Gastroesophageal sphincter (tissue), 4 donors: ENCODE data around the gene TEDC2. TPM values are rescaled to one million over a fixed set of nuclear protein-coding genes. Genes with fewer than 3 reads are reported as not detected.
A peak's percentile ranks its signal among the peaks of the same experiment; 100 is the strongest.

ENCODE experiments used
- ATAC-seq: fragments of 150-250 bp; one replicate; pipeline ENCODE4 v1.9.1; 2016; ENCODE audit warnings: mild to moderate bottlenecking, moderate library complexity
- H3K27ac ChIP-seq, 4 donors: fragments of 200-600 bp; sonication (generic) in 3 of 4; 1 replicate in 3 of 4; 2 replicates in 1 of 4; pipeline ENCODE4 v1.5.1; 2016 to 2019
- H3K27me3 ChIP-seq: fragments of 200-600 bp; sonication (generic); one replicate; pipeline ENCODE4 v1.5.1; 2019
- H3K36me3 ChIP-seq, 2 donors: fragments of 200-600 bp; sonication (generic); one replicate each; pipeline ENCODE4 v1.5.1; 2019; ENCODE audit warnings: control low read depth in 1 of 2
- H3K4me1 ChIP-seq, 3 donors: fragments of 200-600 bp; sonication (generic); 1 replicate in 2 of 3; 2 replicates in 1 of 3; pipeline ENCODE4 v1.5.1; 2016 to 2019; ENCODE audit warnings: control low read depth in 2 of 3
- H3K4me3 ChIP-seq, 2 donors: fragments of 200-600 bp; sonication (generic); one replicate each; pipeline ENCODE4 v1.5.1; 2019; ENCODE audit warnings: mild to moderate bottlenecking in 1 of 2, moderate library complexity in 1 of 2
- H3K9me3 ChIP-seq, 3 donors: fragments of 200-600 bp; sonication (generic); one replicate each; pipeline ENCODE4 v1.5.1; 2017 to 2019; ENCODE audit warnings: control low read depth in 2 of 3
- EP300 ChIP-seq: sonication (generic); formaldehyde crosslinking; IDR thresholded peaks from one replicate; pipeline ENCODE4 v1.6.1; 2017; ENCODE audit warnings: antibody characterized with exemption, mild to moderate bottlenecking
- POLR2A ChIP-seq, 2 donors: fragments of 450-650 bp; IDR thresholded peaks; one replicate each; pipeline ENCODE4 v1.6.1; 2017; ENCODE audit warnings: antibody characterized with exemption in 2 of 2, mild to moderate bottlenecking in 2 of 2, moderate library complexity in 1 of 2
- POLR2AphosphoS5 ChIP-seq: sonication (generic); formaldehyde crosslinking; IDR thresholded peaks from one replicate; pipeline ENCODE4 v1.6.1; 2017; ENCODE audit warnings: antibody characterized with exemption
- WGBS, 2 donors: methylation state at CpG; one replicate each; pipeline ENCODE4 v1.1.5; 2018; ENCODE audit warnings: low coverage in 1 of 2; 5-methylcytosine and 5-hydroxymethylcytosine counted together
- total RNA-seq, 4 donors: library from RNA; depleted of rRNA; stranded (reverse); fragments of >200 nt; gene quantifications; one replicate each; pipeline ENCODE4 v1.1.0, GENCODE V29; 2016
- TF ChIP-seq, protein P1 (sequence below), 4 experiments: fragments of 200-600 bp in 2 of 4; fragments of 450-650 bp in 2 of 4; sonication (generic) in 1 of 4; IDR thresholded peaks; one replicate each; pipeline ENCODE4 v1.5.1; 2017 to 2019; ENCODE audit warnings: antibody characterized with exemption in 4 of 4, mild to moderate bottlenecking in 2 of 4, moderate library complexity in 2 of 4

The TEDC2 gene
- total RNA-seq, 4 donors from 2014 or later, result 1.0 to 2.5 TPM; not detected in 2

DNA sequence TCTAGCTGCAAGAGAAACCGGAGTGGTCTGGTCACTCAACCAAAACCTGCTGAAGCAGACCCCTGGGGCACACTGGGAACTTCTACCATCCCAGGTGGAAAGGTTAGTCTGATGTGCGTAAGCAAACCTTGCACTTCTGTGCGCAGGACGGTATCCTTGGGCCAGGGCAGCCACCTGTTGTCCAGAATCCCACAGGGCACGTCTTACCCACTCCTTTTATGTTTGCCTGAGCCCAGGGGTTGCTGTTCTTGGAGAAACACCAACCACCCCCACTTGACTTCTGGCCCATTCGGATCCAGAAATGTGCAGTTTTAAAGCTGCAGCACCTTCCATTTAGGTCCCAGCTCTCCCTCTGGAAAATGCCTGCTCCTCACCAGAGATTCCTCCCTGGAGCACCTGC is 33.7 kb downstream of the TEDC2 start:
- Histone ChIP-seq H3K27ac (no peak overlapping the region), H3K36me3 (peaks cover 0 to 49% of the 10 kb centered on the region in 2 donors), H3K27me3 (no peaks in the 10 kb centered on the region), H3K4me3 (no peak overlapping the region), H3K9me3 (no peaks in the 10 kb centered on the region), H3K4me1 (peaks cover 0 to 19% (median 15%) of the 10 kb centered on the region in 3 donors)
- TF ChIP-seq EP300 (no peak), POLR2A (IDR thresholded peaks at IDR 0.05) (no peak), POLR2AphosphoS5 (no peak)
- TF ChIP-seq, protein P1, sequence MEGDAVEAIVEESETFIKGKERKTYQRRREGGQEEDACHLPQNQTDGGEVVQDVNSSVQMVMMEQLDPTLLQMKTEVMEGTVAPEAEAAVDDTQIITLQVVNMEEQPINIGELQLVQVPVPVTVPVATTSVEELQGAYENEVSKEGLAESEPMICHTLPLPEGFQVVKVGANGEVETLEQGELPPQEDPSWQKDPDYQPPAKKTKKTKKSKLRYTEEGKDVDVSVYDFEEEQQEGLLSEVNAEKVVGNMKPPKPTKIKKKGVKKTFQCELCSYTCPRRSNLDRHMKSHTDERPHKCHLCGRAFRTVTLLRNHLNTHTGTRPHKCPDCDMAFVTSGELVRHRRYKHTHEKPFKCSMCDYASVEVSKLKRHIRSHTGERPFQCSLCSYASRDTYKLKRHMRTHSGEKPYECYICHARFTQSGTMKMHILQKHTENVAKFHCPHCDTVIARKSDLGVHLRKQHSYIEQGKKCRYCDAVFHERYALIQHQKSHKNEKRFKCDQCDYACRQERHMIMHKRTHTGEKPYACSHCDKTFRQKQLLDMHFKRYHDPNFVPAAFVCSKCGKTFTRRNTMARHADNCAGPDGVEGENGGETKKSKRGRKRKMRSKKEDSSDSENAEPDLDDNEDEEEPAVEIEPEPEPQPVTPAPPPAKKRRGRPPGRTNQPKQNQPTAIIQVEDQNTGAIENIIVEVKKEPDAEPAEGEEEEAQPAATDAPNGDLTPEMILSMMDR (IDR thresholded peaks at IDR 0.05), result no peak
- WGBS, 2 donors, result 95 to 96% methylated on average over 5 to 6 of the region's 6 CpGs
- no peak for ATAC-seq

DNA sequence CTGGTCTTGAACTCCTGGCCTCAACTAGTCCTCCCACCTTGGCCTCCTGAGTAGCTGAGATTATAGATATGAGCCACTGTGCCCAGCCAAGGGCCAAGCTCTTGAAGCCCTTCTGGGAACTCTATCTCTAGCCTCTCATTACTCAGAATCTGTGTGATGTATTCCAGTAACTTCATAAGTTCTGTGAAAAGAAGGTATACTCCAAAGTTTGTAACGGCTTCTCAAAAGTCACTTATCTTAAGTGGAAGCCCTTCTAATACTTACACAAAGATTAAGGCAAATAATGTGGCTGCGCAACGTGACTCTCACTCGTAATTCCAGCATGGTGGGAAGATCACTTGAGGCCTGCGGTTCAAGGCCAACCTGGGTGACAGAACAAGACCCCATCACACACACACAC is 34.7 kb downstream of the TEDC2 start:
- Histone ChIP-seq H3K9me3 (no peaks in the 10 kb centered on the region), H3K27ac (no peak overlapping the region), H3K4me3 (no peak overlapping the region), H3K36me3 (peaks cover 0 to 59% of the 10 kb centered on the region in 2 donors), H3K27me3 (no peaks in the 10 kb centered on the region), H3K4me1 (peaks cover 0 to 27% (median 15%) of the 10 kb centered on the region in 3 donors)
- ATAC-seq, result no peak
- 86 to 91% methylated on average over 5 of the region's 5 CpGs for WGBS, 2 donors
- TF ChIP-seq POLR2AphosphoS5, result no peak
- TF ChIP-seq, protein P1 (IDR thresholded peaks at IDR 0.05), result no peak
- TF ChIP-seq EP300, result no peak
- no peak for TF ChIP-seq POLR2A (IDR thresholded peaks at IDR 0.05)

DNA sequence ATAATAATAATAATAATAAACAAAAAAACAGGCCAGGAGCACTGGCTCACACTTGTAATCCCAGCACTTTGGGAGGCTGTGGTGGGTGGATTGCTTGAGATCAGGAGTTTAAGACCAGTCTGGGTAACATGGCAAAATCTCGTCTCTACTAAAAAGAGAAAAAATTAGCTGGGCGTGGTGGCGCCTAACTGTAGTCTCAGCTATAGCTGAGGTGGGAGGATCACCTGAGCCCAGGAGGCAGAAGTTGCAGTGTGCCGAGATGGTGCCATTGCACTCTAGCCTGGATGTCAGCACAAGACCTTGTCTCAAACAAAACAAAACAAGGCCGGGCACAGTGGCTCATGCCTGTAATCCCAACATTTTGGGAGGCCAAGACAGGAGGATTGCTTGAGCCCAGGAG is 35.1 kb downstream of the TEDC2 start:
- Histone ChIP-seq H3K9me3 (no peaks in the 10 kb centered on the region), H3K4me3 (no peak overlapping the region), H3K36me3 (peaks cover 0 to 59% of the 10 kb centered on the region in 2 donors), H3K27me3 (no peaks in the 10 kb centered on the region), H3K27ac (no peak overlapping the region), H3K4me1 (peaks cover 0 to 27% (median 15%) of the 10 kb centered on the region in 3 donors)
- WGBS, 2 donors, result 93% methylated on average over 5 of the region's 5 CpGs; no CpG with 5 or more reads in 1 of the 2 donors
- ATAC-seq, result no peak
- TF ChIP-seq POLR2A (IDR thresholded peaks at IDR 0.05), result no peak
- TF ChIP-seq, protein P1 (IDR thresholded peaks at IDR 0.05), result no peak
- TF ChIP-seq EP300, result no peak
- no peak for TF ChIP-seq POLR2AphosphoS5

DNA sequence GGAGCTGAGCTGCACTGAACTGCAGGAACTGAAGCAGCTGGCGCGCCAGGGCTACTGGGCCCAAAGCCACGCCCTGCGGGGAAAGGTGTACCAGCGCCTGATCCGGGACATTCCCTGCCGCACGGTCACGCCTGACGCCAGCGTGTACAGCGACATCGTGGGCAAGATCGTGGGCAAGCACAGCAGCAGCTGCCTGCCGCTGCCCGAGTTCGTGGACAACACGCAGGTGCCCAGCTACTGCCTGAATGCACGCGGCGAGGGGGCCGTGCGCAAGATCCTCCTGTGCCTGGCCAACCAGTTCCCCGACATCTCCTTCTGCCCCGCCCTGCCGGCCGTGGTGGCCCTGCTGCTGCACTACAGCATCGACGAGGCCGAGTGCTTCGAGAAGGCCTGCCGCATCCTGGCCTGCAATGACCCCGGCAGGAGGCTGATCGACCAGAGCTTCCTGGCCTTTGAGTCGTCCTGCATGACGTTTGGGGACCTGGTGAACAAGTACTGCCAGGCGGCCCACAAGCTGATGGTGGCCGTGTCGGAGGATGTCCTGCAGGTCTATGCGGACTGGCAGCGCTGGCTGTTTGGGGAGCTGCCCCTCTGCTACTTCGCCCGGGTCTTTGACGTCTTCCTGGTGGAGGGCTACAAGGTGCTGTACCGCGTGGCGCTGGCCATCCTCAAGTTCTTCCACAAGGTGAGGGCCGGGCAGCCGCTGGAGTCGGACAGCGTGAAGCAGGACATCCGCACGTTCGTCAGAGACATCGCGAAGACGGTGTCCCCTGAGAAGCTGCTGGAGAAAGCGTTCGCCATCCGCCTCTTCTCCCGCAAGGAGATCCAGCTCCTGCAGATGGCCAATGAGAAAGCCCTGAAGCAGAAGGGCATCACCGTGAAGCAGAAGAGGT is 36.6 kb downstream of the TEDC2 start:
- H3K36me3 ChIP-seq, result peaks cover 0 to 53% of the 10 kb centered on the region in 2 donors
- WGBS, 2 donors, result 88% methylated on average over 17 of the region's 62 CpGs; no CpG with 5 or more reads in 1 of the 2 donors
- no peak for ATAC-seq
- peak overlapping the region in 2 of 4 donors; percentile 46 to 49 for H3K27ac ChIP-seq
- no peak for TF ChIP-seq POLR2A (IDR thresholded peaks at IDR 0.05)
- no peak for TF ChIP-seq EP300
- TF ChIP-seq POLR2AphosphoS5, result no peak
- TF ChIP-seq, protein P1 (IDR thresholded peaks at IDR 0.05), result no peak
- no peaks in the 10 kb centered on the region for H3K27me3 ChIP-seq
- H3K4me1 ChIP-seq, result peaks cover 0 to 35% (median 20%) of the 10 kb centered on the region in 3 donors
- no peaks in the 10 kb centered on the region for H3K9me3 ChIP-seq
- no peak overlapping the region for H3K4me3 ChIP-seq
